IMR-90 (cell line): ENCODE results near the gene PDZD2. TPM values are rescaled to one million over a fixed set of nuclear protein-coding genes. Genes with fewer than 3 reads are reported as not detected.

Experiments used
- ATAC-seq: fragments of 200-7000 bp; cut with Tn5 transposase; 2 replicates; pipeline ENCODE4 v1.9.1; 2020; ENCODE audit warnings: low read depth, mild to moderate bottlenecking, moderate library complexity
- BruUV-seq: library from RNA; stranded (reverse); fragments of 400-500 nt; replicated peaks from 2 replicates; lab custom pipeline; 2021; lab: Mats Ljungman, UMichigan
- CTCF ChIA-PET: fragments of 300-600 bp; formaldehyde crosslinking; extraction: SDS; loops from one replicate; lab custom pipeline; 2021; ENCODE audit warnings: antibody characterized with exemption; lab: Yijun Ruan, JAX
- POLR2A ChIA-PET: fragments of 300-600 bp; sonication (Branson Sonifier 250); formaldehyde crosslinking; loops from one replicate; lab custom pipeline; 2022; ENCODE audit warnings: antibody characterized with exemption; ENCODE audit not compliant: unreplicated experiment; lab: Charles Lee
- DNase-seq: peaks from one replicate; pipeline ENCODE4 v3.0.0; 2013
- H2AFZ ChIP-seq: replicated peaks from 2 replicates; pipeline ENCODE3; 2013; ENCODE audit warnings: low read length, mild to moderate bottlenecking; ENCODE audit not compliant: poor library complexity
- H2AK5ac ChIP-seq: 2 replicates; pipeline ENCODE4 v1.6.1; 2013; ENCODE audit warnings: low read depth, low read length, inconsistent platforms
- H2AK9ac ChIP-seq: replicated peaks from 2 replicates; pipeline ENCODE3; 2013; ENCODE audit warnings: mild to moderate bottlenecking, low read depth, low read length, moderate library complexity; ENCODE audit not compliant: poor library complexity
- H2BK120ac ChIP-seq: 2 replicates; pipeline ENCODE4 v1.6.1; 2013; ENCODE audit warnings: low read depth, low read length, inconsistent platforms
- H2BK15ac ChIP-seq: 3 replicates; pipeline ENCODE4 v1.6.1; 2013; ENCODE audit warnings: low read depth, low read length, inconsistent platforms
- H2BK20ac ChIP-seq: 2 replicates; pipeline ENCODE4 v1.6.1; 2013; ENCODE audit warnings: low read depth, mild to moderate bottlenecking, inconsistent platforms, low read length, moderate library complexity
- H2BK5ac ChIP-seq: 2 replicates; pipeline ENCODE4 v1.6.1; 2013; ENCODE audit warnings: mild to moderate bottlenecking, low read depth, low read length, inconsistent platforms; ENCODE audit not compliant: poor library complexity, severe bottlenecking
- H3K14ac ChIP-seq: replicated peaks from 2 replicates; pipeline ENCODE4 v1.6.1; 2013; ENCODE audit warnings: low read depth, low read length, inconsistent platforms
- H3K18ac ChIP-seq: 2 replicates; pipeline ENCODE4 v1.6.1; 2013; ENCODE audit warnings: low read depth, low read length, control low read depth
- H3K23ac ChIP-seq: 2 replicates; pipeline ENCODE4 v1.6.1; 2013; ENCODE audit warnings: low read depth, low read length, inconsistent platforms
- H3K27ac ChIP-seq: 2 replicates; pipeline ENCODE4 v1.5.1; 2013; ENCODE audit warnings: mild to moderate bottlenecking, control low read depth, low read length; ENCODE audit not compliant: insufficient read depth
- H3K27me3 ChIP-seq: 2 replicates; pipeline ENCODE4 v1.6.1; 2013; ENCODE audit warnings: low read length; ENCODE audit not compliant: control insufficient read depth, insufficient read depth
- H3K36me3 ChIP-seq: 2 replicates; pipeline ENCODE4 v1.6.1; 2013; ENCODE audit warnings: low read length, mixed read lengths; ENCODE audit not compliant: control insufficient read depth, insufficient read depth
- H3K4ac ChIP-seq: 2 replicates; pipeline ENCODE4 v1.6.1; 2013; ENCODE audit warnings: low read depth, low read length, inconsistent platforms
- H3K4me1 ChIP-seq: 2 replicates; pipeline ENCODE4 v1.6.1; 2013; ENCODE audit warnings: low read length, mixed read lengths; ENCODE audit not compliant: control insufficient read depth, insufficient read depth
- H3K4me2 ChIP-seq: 2 replicates; pipeline ENCODE4 v1.6.1; 2013; ENCODE audit warnings: low read depth, mild to moderate bottlenecking, control low read depth, low read length, moderate library complexity
- H3K4me3 ChIP-seq: 2 replicates; pipeline ENCODE4 v1.5.1; 2013; ENCODE audit warnings: low read depth, mild to moderate bottlenecking, control low read depth, low read length, moderate library complexity; ENCODE audit not compliant: insufficient read depth
- H3K56ac ChIP-seq: 2 replicates; pipeline ENCODE4 v1.6.1; 2013; ENCODE audit warnings: low read length, inconsistent platforms; ENCODE audit not compliant: insufficient read depth; ENCODE audit errors: extremely low read depth
- H3K79me1 ChIP-seq, 2 experiments: 2 replicates each; pipeline ENCODE4 v1.6.1; 2013; ENCODE audit warnings: low read length in 2 of 2, inconsistent platforms in 1 of 2, low read depth in 1 of 2
- H3K9ac ChIP-seq: 2 replicates; pipeline ENCODE4 v1.6.1; 2013; ENCODE audit warnings: low read depth, low read length, control low read depth
- H3K9me1 ChIP-seq: 2 replicates; pipeline ENCODE4 v1.6.1; 2013; ENCODE audit warnings: low read length, inconsistent platforms; ENCODE audit not compliant: insufficient read depth
- H3K9me3 ChIP-seq: 2 replicates; pipeline ENCODE4 v1.6.1; 2013; ENCODE audit warnings: low read length; ENCODE audit not compliant: control insufficient read depth, insufficient read depth
- H4K20me1 ChIP-seq: 2 replicates; pipeline ENCODE4 v1.6.1; 2013; ENCODE audit warnings: low read length, inconsistent platforms; ENCODE audit not compliant: insufficient read depth
- H4K5ac ChIP-seq: 2 replicates; pipeline ENCODE4 v1.6.1; 2013; ENCODE audit warnings: mild to moderate bottlenecking, low read depth, low read length, control low read depth
- H4K8ac ChIP-seq, 2 experiments: 2 replicates each; pipeline ENCODE4 v1.6.1; 2013; ENCODE audit warnings: low read depth in 2 of 2, low read length in 2 of 2, control low read depth in 1 of 2, inconsistent platforms in 1 of 2
- H4K91ac ChIP-seq: 2 replicates; pipeline ENCODE4 v1.6.1; 2013; ENCODE audit warnings: low read depth, low read length, inconsistent platforms; ENCODE audit not compliant: insufficient read depth
- BHLHE40 ChIP-seq: fragments of 150-350 bp; IDR thresholded peaks from 2 replicates; pipeline ENCODE4 v1.6.1; 2016; ENCODE audit warnings: mild to moderate bottlenecking, low read depth, low read length
- CEBPB ChIP-seq: IDR thresholded peaks from 2 replicates; pipeline ENCODE4 v1.6.1; 2012; ENCODE audit warnings: low read depth, low read length, improper control_type of control experiment
- CHD1 ChIP-seq: IDR thresholded peaks from 2 replicates; pipeline ENCODE4 v1.6.1; 2012; ENCODE audit warnings: low read depth, low read length, improper control_type of control experiment
- CTCF ChIP-seq: conservative IDR thresholded peaks from 2 replicates; pipeline ENCODE4 v1.5.1; 2012; ENCODE audit warnings: mild to moderate bottlenecking, low read depth, low read length, improper control_type of control experiment
- ELK1 ChIP-seq: fragments of 150-350 bp; IDR thresholded peaks from 2 replicates; pipeline ENCODE4 v1.6.1; 2016; ENCODE audit warnings: low read depth, mild to moderate bottlenecking, low read length, moderate library complexity, borderline replicate concordance
- FOS ChIP-seq: fragments of 150-350 bp; IDR thresholded peaks from 2 replicates; pipeline ENCODE4 v1.6.1; 2016; ENCODE audit warnings: low read depth, low read length
- MAFK ChIP-seq: IDR thresholded peaks from 2 replicates; pipeline ENCODE4 v1.6.1; 2012; ENCODE audit warnings: low read depth, low read length, improper control_type of control experiment
- MAZ ChIP-seq: IDR thresholded peaks from 2 replicates; pipeline ENCODE4 v1.6.1; 2012; ENCODE audit warnings: low read depth, mild to moderate bottlenecking, low read length, improper control_type of control experiment, moderate library complexity, borderline replicate concordance
- MXI1 ChIP-seq: IDR thresholded peaks from 2 replicates; pipeline ENCODE4 v1.6.1; 2012; ENCODE audit warnings: low read depth, mild to moderate bottlenecking, low read length, moderate library complexity, borderline replicate concordance
- NFE2L2 ChIP-seq: fragments of 150-350 bp; IDR thresholded peaks from 2 replicates; pipeline ENCODE4 v1.6.1; 2016; ENCODE audit warnings: low read depth, mild to moderate bottlenecking, low read length
- POLR2A ChIP-seq: IDR thresholded peaks from 2 replicates; pipeline ENCODE4 v1.6.1; 2012; ENCODE audit warnings: mild to moderate bottlenecking, low read depth, low read length
- RAD21 ChIP-seq: IDR thresholded peaks from 2 replicates; pipeline ENCODE4 v1.6.1; 2012; ENCODE audit warnings: low read length, improper control_type of control experiment
- RCOR1 ChIP-seq: IDR thresholded peaks from 2 replicates; pipeline ENCODE4 v1.6.1; 2012; ENCODE audit warnings: mild to moderate bottlenecking, low read length, improper control_type of control experiment; ENCODE audit not compliant: insufficient replicate concordance
- RFX5 ChIP-seq: IDR thresholded peaks from 2 replicates; pipeline ENCODE4 v1.8.0; 2012; ENCODE audit warnings: low read depth, mild to moderate bottlenecking, low read length, moderate library complexity
- SMC3 ChIP-seq: fragments of 150-350 bp; IDR thresholded peaks from 2 replicates; pipeline ENCODE4 v1.6.1; 2016; ENCODE audit warnings: low read depth, mild to moderate bottlenecking, antibody characterized with exemption, low read length, moderate library complexity
- WGBS, 2 experiments: methylation state at CpG; one replicate each; pipeline versions ENCODE4 v1.1.5 to v1.1.7; 2013; ENCODE audit warnings: missing lambda C conversion rate in 2 of 2; ENCODE audit not compliant: insufficient read length in 1 of 2; ENCODE audit errors: extremely low coverage in 2 of 2; 5-methylcytosine and 5-hydroxymethylcytosine counted together
- dilution Hi-C: fragments of 300-500 bp; cut with HindIII; formaldehyde crosslinking; loops from one replicate; pipeline ENCODE4 v1.14.3; 2018; ENCODE audit warnings: low sequenced_read_pairs; ENCODE audit not compliant: unreplicated experiment
- in situ Hi-C: fragments of 300-500 bp; cut with MboI; formaldehyde crosslinking; loops from 3 replicates; pipeline ENCODE4 v1.14.3; 2019; ENCODE audit warnings: low sequenced_read_pairs, inconsistent platforms, mixed read lengths
- intact Hi-C: fragments of 100-400 bp; cut with micrococcal nuclease; formaldehyde crosslinking; loops from 2 replicates; pipeline ENCODE4 v1.10.0; 2022
- polyA plus RNA-seq, 3 experiments: library from polyadenylated mRNA; depleted of rRNA; stranded (reverse); fragments of >200 nt; gene quantifications; 2 replicates each; pipeline ENCODE4 v1.2.3, GENCODE V29; 2012; ENCODE audit warnings: low replicate concordance in 1 of 3
- total RNA-seq: library from RNA; depleted of rRNA; stranded (reverse); fragments of >200 nt; gene quantifications from 2 replicates; pipeline ENCODE4 v1.2.3, GENCODE V29; 2012
- TF ChIP-seq, protein P1 (sequence below): fragments of 150-350 bp; IDR thresholded peaks from 2 replicates; pipeline ENCODE4 v1.6.1; 2017; ENCODE audit warnings: mild to moderate bottlenecking, antibody characterized with exemption, low read length, low read depth

PDZD2 gene
- total and polyA plus RNA-seq, 2 of the 4 experiments (the other 2 are of a cell fraction) = under 0.01 to 0.02 TPM

DNA sequence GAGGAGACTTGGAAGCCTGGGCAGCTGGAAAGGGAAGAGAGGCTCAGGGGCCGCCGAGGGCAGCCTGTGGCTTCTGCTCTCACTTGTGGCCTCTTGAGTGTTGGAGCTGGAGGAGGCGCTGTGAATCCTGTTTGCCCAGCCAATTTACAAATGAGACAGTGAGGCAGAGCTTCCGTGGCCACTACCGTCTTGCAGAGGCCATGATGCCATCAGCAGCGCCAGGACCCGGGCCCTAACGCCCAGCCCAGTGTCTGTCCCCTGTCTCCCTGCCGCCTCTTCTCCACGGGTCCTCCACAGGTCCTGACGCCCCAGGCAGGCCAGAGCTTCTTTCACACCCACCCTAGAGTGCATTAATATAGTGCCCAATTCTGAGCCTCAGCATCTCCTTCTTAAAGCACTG, 362.4 kb downstream of the PDZD2 start:
- H3K23ac ChIP-seq = no peak overlapping the region
- in situ Hi-C loops = no loop called here
- no peaks in the 10 kb centered on the region for H3K36me3 ChIP-seq
- H2AFZ ChIP-seq = no peak overlapping the region
- H4K5ac ChIP-seq = no peak overlapping the region
- H3K9me3 ChIP-seq = no peaks in the 10 kb centered on the region
- ChIA-PET CTCF (no interaction called here), POLR2A (no interaction called here)
- H3K14ac ChIP-seq = no peak overlapping the region
- no TSS peak for BruUV-seq
- H2BK120ac ChIP-seq = no peak overlapping the region
- peaks cover 9% of the 10 kb centered on the region for H3K27me3 ChIP-seq
- no peak overlapping the region for H2BK15ac ChIP-seq
- intact Hi-C loops = no loop called here
- no peak overlapping the region for H4K8ac ChIP-seq
- H2AK5ac ChIP-seq = no peak overlapping the region
- H3K27ac ChIP-seq = no peak overlapping the region
- no peak for DNase-seq
- TF ChIP-seq RCOR1 = no peak
- TF ChIP-seq SMC3 = no peak
- TF ChIP-seq CEBPB = no peak
- TF ChIP-seq, protein P1, sequence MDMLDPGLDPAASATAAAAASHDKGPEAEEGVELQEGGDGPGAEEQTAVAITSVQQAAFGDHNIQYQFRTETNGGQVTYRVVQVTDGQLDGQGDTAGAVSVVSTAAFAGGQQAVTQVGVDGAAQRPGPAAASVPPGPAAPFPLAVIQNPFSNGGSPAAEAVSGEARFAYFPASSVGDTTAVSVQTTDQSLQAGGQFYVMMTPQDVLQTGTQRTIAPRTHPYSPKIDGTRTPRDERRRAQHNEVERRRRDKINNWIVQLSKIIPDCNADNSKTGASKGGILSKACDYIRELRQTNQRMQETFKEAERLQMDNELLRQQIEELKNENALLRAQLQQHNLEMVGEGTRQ = no peak
- TF ChIP-seq MAFK = no peak
- no peak for TF ChIP-seq CTCF
- no peak for TF ChIP-seq BHLHE40
- TF ChIP-seq NFE2L2 = no peak
- no peak for TF ChIP-seq ELK1
- TF ChIP-seq POLR2A = no peak
- TF ChIP-seq CHD1 = no peak
- no peak for TF ChIP-seq MAZ
- no peak for TF ChIP-seq RFX5
- TF ChIP-seq RAD21 = no peak
- TF ChIP-seq MXI1 = no peak
- TF ChIP-seq FOS = no peak
- H4K91ac ChIP-seq = no peak overlapping the region
- no peak overlapping the region for H3K18ac ChIP-seq
- H3K4ac ChIP-seq = no peak overlapping the region
- H2BK20ac ChIP-seq = no peak overlapping the region
- H3K79me1 ChIP-seq = no peaks in the 10 kb centered on the region
- H3K9ac ChIP-seq = no peak overlapping the region
- no peak overlapping the region for H3K4me2 ChIP-seq
- ATAC-seq = no peak
- dilution Hi-C loops = no loop called here
- H2BK5ac ChIP-seq = no peak overlapping the region
- no peak overlapping the region for H2AK9ac ChIP-seq
- no peaks in the 10 kb centered on the region for H3K4me1 ChIP-seq
- no peaks in the 10 kb centered on the region for H4K20me1 ChIP-seq
- H3K9me1 ChIP-seq = no peaks in the 10 kb centered on the region
- no peak overlapping the region for H3K56ac ChIP-seq
- H3K4me3 ChIP-seq = no peak overlapping the region
- WGBS, 2 experiments = 92% methylated on average over 8 of the region's 11 CpGs; no CpG with 5 or more reads in 1 of the 2 experiments
